ENCODE measurements around the gene C3AR1. TPM values are rescaled to one million over a fixed set of nuclear protein-coding genes. Genes with fewer than 3 reads are reported as not detected.

The C3AR1 gene
- total and polyA plus RNA-seq, 2 experiments from 2014 or later = 1.2 to 5.9 TPM

DNA sequence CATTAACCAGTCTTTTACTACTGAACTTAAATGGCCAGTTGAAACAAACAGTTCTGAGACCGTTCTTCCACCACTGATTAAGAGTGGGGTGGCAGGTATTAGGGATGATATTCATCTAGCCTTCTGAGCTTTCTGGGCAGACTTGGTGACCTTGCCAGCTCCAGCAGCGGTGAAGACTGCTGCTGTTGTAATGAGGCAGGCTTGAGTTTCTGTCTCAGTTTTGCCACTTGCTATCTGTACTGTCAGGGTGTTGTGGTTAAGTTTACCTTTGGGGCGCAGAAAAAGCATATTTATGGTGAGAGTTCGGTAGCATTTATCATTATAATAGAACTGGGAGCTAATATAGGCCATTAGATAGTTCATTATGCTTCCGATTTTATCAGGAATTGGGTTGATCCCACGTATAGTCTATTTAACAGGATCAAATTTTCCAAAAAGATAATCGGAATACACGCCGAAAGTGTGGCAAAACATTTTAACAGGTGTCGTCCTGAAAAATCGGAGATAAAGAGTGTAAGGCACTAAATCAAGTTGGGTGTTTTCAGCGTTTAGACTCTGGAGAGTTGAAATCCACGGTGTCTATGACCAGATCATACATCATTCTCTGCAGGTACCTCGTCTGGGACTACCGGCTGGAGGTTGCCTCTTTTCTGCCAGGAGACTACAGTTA is 15.2 kb upstream of the C3AR1 start:
- peak overlapping the region; percentile 85 for H3K4me2 ChIP-seq
- peak; percentile 16 for DNase-seq (ENCODE audit: low spot score)
- peaks cover 38% of the 10 kb centered on the region for H3K79me2 ChIP-seq

DNA sequence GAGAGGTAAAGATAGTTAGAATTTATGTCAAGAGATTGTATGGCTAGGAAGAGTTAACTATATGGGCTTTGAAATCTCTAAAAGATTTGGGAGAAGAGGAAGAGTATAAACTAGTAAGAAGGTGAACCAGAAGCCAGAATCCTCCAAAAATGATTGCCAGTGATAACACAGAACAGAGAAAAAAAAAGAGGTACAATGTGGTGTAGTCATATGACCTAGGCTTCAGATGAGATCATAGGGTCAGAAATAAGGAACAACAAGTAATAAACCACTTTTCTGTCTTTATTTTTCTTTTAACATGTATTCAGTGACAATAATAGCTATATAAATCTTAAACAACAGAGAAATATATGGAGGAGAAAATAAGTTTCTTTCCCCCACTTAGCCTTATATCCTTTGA is 14.0 kb upstream of the C3AR1 start:
- no peaks in the 10 kb centered on the region for H3K9me2 ChIP-seq (replicated peaks; ENCODE audit: insufficient read depth)
- DNase-seq (ENCODE audit: low spot score) = no peak
- H3K4me3 ChIP-seq = no peak overlapping the region
- no peaks in the 10 kb centered on the region for H3K27me3 ChIP-seq
- H3K79me2 ChIP-seq = peaks cover 25% of the 10 kb centered on the region
- no peaks in the 10 kb centered on the region for H3K9me3 ChIP-seq (ENCODE audit: low read depth)
- no peak for TF ChIP-seq EZH2 (IDR thresholded peaks at IDR 0.05; ENCODE audit: borderline replicate concordance)
- TF ChIP-seq, protein P1, sequence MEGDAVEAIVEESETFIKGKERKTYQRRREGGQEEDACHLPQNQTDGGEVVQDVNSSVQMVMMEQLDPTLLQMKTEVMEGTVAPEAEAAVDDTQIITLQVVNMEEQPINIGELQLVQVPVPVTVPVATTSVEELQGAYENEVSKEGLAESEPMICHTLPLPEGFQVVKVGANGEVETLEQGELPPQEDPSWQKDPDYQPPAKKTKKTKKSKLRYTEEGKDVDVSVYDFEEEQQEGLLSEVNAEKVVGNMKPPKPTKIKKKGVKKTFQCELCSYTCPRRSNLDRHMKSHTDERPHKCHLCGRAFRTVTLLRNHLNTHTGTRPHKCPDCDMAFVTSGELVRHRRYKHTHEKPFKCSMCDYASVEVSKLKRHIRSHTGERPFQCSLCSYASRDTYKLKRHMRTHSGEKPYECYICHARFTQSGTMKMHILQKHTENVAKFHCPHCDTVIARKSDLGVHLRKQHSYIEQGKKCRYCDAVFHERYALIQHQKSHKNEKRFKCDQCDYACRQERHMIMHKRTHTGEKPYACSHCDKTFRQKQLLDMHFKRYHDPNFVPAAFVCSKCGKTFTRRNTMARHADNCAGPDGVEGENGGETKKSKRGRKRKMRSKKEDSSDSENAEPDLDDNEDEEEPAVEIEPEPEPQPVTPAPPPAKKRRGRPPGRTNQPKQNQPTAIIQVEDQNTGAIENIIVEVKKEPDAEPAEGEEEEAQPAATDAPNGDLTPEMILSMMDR (IDR thresholded peaks at IDR 0.05; ENCODE audit: poor library complexity) = no peak
- TF ChIP-seq EZH2phosphoT487 (IDR thresholded peaks at IDR 0.05; ENCODE audit: low read depth, severe bottlenecking, unreplicated experiment) = no peak
- H2AFZ ChIP-seq = no peak overlapping the region
- peaks cover 13% of the 10 kb centered on the region for H3K4me1 ChIP-seq (ENCODE audit: insufficient read depth)
- no peaks in the 10 kb centered on the region for H3K36me3 ChIP-seq (replicated peaks; ENCODE audit: insufficient read depth, low read depth)
- H4K20me1 ChIP-seq (ENCODE audit: insufficient read depth, poor library complexity, severe bottlenecking) = no peaks in the 10 kb centered on the region
- no peak overlapping the region for H3K27ac ChIP-seq
- H3K4me2 ChIP-seq = no peak overlapping the region

More for the DNA sequence above, 15.2 kb upstream of the C3AR1 start:
- Histone ChIP-seq H2AFZ (peak overlapping the region; percentile 76), H3K9me3 (ENCODE audit: low read depth) (no peaks in the 10 kb centered on the region), H4K20me1 (ENCODE audit: insufficient read depth, poor library complexity, severe bottlenecking) (peaks cover 3% of the 10 kb centered on the region), H3K27ac (peak overlapping the region; percentile 96), H3K36me3 (replicated peaks; ENCODE audit: insufficient read depth, low read depth) (no peaks in the 10 kb centered on the region), H3K4me1 (ENCODE audit: insufficient read depth) (peaks cover 13% of the 10 kb centered on the region), H3K4me3 (peak overlapping the region; percentile 40), H3K27me3 (no peaks in the 10 kb centered on the region), H3K9me2 (replicated peaks; ENCODE audit: insufficient read depth) (no peaks in the 10 kb centered on the region)
- TF ChIP-seq EZH2phosphoT487 (IDR thresholded peaks at IDR 0.05; ENCODE audit: low read depth, severe bottlenecking, unreplicated experiment) (no peak), EZH2 (IDR thresholded peaks at IDR 0.05; ENCODE audit: borderline replicate concordance) (no peak)
- TF ChIP-seq, protein P1 (IDR thresholded peaks at IDR 0.05; ENCODE audit: poor library complexity) = no peak
- 11% methylated on average over 15 of the region's 15 CpGs for WGBS (ENCODE audit: low lambda C conversion rate, missing lambda C conversion rate)

DNA sequence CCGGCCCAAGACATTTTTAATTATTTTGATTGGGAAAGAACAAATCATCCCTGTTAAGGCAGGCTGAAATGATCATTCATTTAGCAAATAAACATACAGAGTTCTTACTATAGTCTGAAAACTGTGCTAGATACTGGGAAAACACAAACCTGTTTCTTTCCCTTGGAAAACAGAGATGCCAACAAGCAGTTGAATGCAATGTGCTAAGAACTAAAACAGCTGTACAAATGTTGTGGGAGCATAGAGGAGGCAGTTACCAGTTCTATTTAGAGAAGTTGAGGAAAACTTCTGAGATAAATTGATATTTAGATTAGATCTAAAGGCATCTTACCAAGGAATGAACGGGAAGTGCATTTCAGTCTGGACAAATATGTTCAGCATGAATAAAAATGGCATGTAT is 12.8 kb upstream of the C3AR1 start:
- TF ChIP-seq EZH2phosphoT487 (IDR thresholded peaks at IDR 0.05; ENCODE audit: low read depth, severe bottlenecking, unreplicated experiment) (no peak), EZH2 (IDR thresholded peaks at IDR 0.05; ENCODE audit: borderline replicate concordance) (no peak)
- TF ChIP-seq, protein P1 (IDR thresholded peaks at IDR 0.05; ENCODE audit: poor library complexity) = no peak
- 85% methylated on average over 2 of the region's 2 CpGs for WGBS (ENCODE audit: low lambda C conversion rate, missing lambda C conversion rate)

More for the DNA sequence above, 12.8 kb upstream of the C3AR1 start:
- Histone ChIP-seq H3K4me1 (ENCODE audit: insufficient read depth) (peaks cover 9% of the 10 kb centered on the region), H3K4me3 (no peak overlapping the region), H3K79me2 (peaks cover 13% of the 10 kb centered on the region), H3K36me3 (replicated peaks; ENCODE audit: insufficient read depth, low read depth) (no peaks in the 10 kb centered on the region), H3K27ac (no peak overlapping the region), H3K9me3 (ENCODE audit: low read depth) (no peaks in the 10 kb centered on the region), H3K27me3 (no peaks in the 10 kb centered on the region), H3K4me2 (no peak overlapping the region), H4K20me1 (ENCODE audit: insufficient read depth, poor library complexity, severe bottlenecking) (no peaks in the 10 kb centered on the region), H2AFZ (no peak overlapping the region), H3K9me2 (replicated peaks; ENCODE audit: insufficient read depth) (no peaks in the 10 kb centered on the region)
- no peak for DNase-seq (ENCODE audit: low spot score)
